GM23338 (cell line): ENCODE results near the gene ERVV-1.

Experiments
- CTCF ChIP-seq, 2 experiments: fragments of 200-600 bp in 1 of 2; sonication (generic) in 1 of 2; conservative IDR thresholded peaks; 2 replicates each; pipeline versions ENCODE4 v1.5.1 to v1.6.1; 2016 to 2017; ENCODE audit warnings: antibody characterized with exemption in 2 of 2, low read depth in 2 of 2, mild to moderate bottlenecking in 2 of 2, moderate library complexity in 1 of 2
- JUNB ChIP-seq: IDR thresholded peaks from one replicate; pipeline ENCODE4 v1.6.1; 2016; ENCODE audit warnings: antibody characterized with exemption; ENCODE audit not compliant: unreplicated experiment
- POLR2AphosphoS5 ChIP-seq: IDR thresholded peaks from 2 replicates; pipeline ENCODE4 v1.6.1; 2016; ENCODE audit warnings: antibody characterized with exemption, low read depth
- ZNF331 ChIP-seq: fragments of 250-450 bp; sonication (Bioruptor Pico); IDR thresholded peaks from 2 replicates; pipeline ENCODE4 v1.5.0; 2020; ENCODE audit warnings: low read depth, mild to moderate bottlenecking, moderate library complexity
- TF ChIP-seq, protein P1 (sequence below): IDR thresholded peaks from one replicate; pipeline ENCODE4 v1.6.1; 2018; ENCODE audit warnings: antibody characterized with exemption; ENCODE audit not compliant: unreplicated experiment

GRCh38 chr19:53055117-53055516, 41.4 kb downstream of the ERVV-1 start:
- TF ChIP-seq CTCF (conservative IDR thresholded peaks at IDR 0.05; ENCODE audit: low read depth in 2 of 2) (no peak), JUNB (no peak), ZNF331 (no peak), POLR2AphosphoS5 (no peak)
- TF ChIP-seq, protein P1, sequence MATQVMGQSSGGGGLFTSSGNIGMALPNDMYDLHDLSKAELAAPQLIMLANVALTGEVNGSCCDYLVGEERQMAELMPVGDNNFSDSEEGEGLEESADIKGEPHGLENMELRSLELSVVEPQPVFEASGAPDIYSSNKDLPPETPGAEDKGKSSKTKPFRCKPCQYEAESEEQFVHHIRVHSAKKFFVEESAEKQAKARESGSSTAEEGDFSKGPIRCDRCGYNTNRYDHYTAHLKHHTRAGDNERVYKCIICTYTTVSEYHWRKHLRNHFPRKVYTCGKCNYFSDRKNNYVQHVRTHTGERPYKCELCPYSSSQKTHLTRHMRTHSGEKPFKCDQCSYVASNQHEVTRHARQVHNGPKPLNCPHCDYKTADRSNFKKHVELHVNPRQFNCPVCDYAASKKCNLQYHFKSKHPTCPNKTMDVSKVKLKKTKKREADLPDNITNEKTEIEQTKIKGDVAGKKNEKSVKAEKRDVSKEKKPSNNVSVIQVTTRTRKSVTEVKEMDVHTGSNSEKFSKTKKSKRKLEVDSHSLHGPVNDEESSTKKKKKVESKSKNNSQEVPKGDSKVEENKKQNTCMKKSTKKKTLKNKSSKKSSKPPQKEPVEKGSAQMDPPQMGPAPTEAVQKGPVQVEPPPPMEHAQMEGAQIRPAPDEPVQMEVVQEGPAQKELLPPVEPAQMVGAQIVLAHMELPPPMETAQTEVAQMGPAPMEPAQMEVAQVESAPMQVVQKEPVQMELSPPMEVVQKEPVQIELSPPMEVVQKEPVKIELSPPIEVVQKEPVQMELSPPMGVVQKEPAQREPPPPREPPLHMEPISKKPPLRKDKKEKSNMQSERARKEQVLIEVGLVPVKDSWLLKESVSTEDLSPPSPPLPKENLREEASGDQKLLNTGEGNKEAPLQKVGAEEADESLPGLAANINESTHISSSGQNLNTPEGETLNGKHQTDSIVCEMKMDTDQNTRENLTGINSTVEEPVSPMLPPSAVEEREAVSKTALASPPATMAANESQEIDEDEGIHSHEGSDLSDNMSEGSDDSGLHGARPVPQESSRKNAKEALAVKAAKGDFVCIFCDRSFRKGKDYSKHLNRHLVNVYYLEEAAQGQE, result no peak
